Measurements from ENCODE around the gene CCNG1.

- TF ChIP-seq EZH2 (IDR thresholded peaks at IDR 0.05; ENCODE audit: borderline replicate concordance, low read length) (no peak), CTCF (conservative IDR thresholded peaks at IDR 0.05 in 1 of 2, IDR thresholded peaks at IDR 0.05 in 1 of 2; ENCODE audit: extremely low read depth in 1 of 2, insufficient read depth in 1 of 2, low read depth in 1 of 2, low read length in 2 of 2) (no peak)
Measured at GRCh38 chr5:163451489-163451888, 14.1 kb downstream of the CCNG1 start.

Measured in mammary epithelial cell (primary cell).